ENCODE results near the gene IRF2BP1.

IRF2BP1 gene

DNA sequence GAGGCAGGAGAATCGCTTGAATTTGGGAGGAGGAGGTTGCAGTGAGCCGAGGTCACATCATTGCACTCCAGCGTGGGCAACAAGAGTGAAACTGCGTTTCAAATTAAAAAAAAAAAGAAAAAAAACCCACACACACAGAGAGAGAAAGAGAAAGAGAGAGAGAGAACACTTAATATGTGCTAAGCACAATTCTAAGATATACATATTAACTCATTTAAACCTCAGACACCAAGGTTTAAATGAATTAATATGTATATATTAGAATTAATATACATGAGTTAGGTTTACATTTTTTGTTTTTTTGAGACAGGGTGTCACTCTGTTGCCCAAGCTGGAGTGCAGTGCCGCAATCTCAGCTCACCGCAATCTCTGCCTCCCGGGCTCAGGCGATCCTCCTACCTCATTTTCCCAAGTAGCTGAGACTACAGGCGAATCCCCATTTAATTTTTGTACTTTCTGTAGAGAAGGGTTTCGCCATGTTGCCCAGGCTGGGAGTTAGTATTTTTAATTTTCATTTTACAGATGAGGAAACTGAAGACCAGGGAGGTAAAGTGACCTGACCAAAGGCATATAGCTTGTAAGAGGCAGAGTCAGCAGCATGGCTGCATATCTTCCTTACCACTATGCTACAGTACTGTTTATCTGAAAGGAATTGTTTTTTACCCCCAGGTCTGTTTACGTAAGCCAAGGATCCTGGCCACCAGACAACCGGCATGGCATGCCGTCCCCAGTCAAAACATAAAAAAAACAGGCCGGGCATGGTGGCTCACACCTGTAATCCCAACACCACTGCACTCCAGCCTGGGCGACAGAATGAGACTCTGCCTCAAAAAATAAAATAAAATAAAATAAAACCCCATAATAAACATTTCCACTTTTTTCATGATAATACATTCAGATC is 25.3 kb downstream of the IRF2BP1 start:
- no peak for DNase-seq

DNA sequence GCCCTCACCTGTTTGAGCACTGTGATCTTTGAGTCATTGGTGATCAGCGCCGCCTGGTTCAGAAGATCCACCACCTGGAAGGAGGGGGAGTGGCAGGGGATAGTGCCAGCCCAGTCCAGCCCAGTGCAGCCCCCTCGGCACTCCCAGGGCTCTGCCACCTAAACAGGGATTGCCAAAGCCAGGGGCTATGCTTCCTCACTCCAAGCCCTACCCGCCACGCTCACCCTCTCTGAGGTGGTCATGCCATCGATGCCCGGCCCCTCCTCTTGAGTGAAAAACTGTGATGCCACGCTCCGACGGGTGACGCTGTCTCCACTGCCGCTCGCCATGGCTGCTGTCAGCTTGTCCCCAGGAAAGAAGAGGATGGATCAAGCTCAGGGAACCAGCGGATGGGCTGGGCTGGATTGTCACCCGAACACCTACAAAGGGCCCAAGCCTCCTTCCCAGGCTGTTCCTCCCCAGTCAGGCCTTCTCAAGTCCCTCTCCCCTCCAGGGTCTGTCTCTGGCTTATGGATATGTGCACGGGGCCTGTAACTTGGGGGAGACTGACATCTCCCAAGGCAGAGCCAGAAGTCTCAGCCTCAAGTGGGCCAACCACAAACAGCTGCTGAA is 31.7 kb downstream of the IRF2BP1 start:
- no peak for DNase-seq

- no peak for DNase-seq
Measured at GRCh38 chr19:45852983-45853382, 33.0 kb downstream of the IRF2BP1 start.

GRCh38 chr19:45852145-45852750 is 33.7 kb downstream of the IRF2BP1 start:
- DNase-seq = no peak

- DNase-seq = no peak
Measured at GRCh38 chr19:45848922-45849321, 37.0 kb downstream of the IRF2BP1 start.

GRCh38 chr19:45847663-45848062 is 38.3 kb downstream of the IRF2BP1 start:
- no peak for DNase-seq

DNA sequence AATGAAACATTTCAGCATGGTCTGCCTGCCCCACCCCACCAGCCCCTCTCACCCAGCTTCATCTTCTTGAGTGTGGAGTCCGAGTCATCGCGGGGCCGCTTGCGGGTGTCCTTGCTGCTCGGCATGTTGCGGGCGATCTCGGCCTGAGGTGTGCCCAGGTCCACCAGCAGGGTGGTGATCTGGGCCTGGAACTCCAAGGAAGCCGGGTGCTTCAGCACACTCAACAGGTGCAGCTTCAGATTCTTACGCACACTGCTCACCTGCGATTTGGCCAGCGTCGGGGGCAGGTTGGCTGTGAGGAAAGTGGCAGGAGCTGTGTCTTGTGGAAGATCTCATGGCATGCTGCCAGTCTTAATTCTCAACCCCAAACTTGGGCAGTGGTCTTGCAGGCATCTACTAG is 43.7 kb downstream of the IRF2BP1 start:
- DNase-seq = no peak

DNA sequence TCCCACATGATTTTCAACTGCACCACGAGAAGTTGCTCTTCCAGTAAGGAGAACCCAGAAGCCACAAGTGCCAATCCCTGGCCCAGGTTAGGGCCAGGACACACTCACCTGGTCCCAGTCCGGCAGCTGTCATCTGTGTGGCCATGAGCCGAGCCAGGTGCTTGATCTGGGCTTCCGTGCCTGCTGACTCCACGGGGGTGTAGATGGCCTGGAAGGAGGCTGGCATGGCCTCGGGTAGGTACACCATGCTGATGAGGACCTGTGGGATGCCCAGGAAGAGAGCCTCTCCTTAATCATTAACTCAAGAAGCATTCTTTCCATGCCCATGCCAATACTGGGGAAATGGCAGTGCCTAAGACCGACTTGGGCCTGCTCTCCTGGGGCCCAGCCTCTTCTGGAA is 51.0 kb downstream of the IRF2BP1 start:
- DNase-seq = no peak

Measured in fibroblast of upper back skin (primary cell).